GM12878 (cell line): ENCODE measurements around the gene DDX39A. TPM values are rescaled to one million over a fixed set of nuclear protein-coding genes. Genes with fewer than 3 reads are reported as not detected.

Experiments used
- ATAC-seq: fragments of 200-7000 bp; cut with Tn5 transposase; 3 replicates; pipeline ENCODE4 v1.9.1; 2020; ENCODE audit warnings: mild to moderate bottlenecking, moderate library complexity
- BruUV-seq: library from RNA; stranded (reverse); fragments of 400-500 nt; replicated peaks from 2 replicates; lab custom pipeline; 2021; lab: Mats Ljungman, UMichigan
- CTCF ChIA-PET: fragments of 300-600 bp; sonication (Branson Sonifier 250); formaldehyde crosslinking; extraction: SDS; loops from one replicate; lab custom pipeline; 2021; ENCODE audit warnings: inconsistent platforms; lab: Yijun Ruan, JAX
- POLR2A ChIA-PET: fragments of 350-600 bp; formaldehyde crosslinking; extraction: SDS; loops from one replicate; lab custom pipeline; 2021; ENCODE audit warnings: inconsistent platforms; lab: Charles Lee
- RAD21 ChIA-PET: fragments of 300-600 bp; sonication (Branson Sonifier 250); formaldehyde crosslinking; loops from one replicate; lab custom pipeline; 2023; ENCODE audit warnings: antibody characterized with exemption; ENCODE audit not compliant: unreplicated experiment; lab: Charles Lee
- SMC1A ChIA-PET: fragments of 300-600 bp; sonication (Branson Sonifier 250); formaldehyde crosslinking; loops from one replicate; lab custom pipeline; 2023; ENCODE audit not compliant: unreplicated experiment, uncharacterized antibody; lab: Charles Lee
- DNase-seq: peaks from one replicate; pipeline ENCODE4 v3.0.0-alpha.2; 2011; ENCODE audit warnings: low read depth, low spot score
- FAIRE-seq: peaks from 3 replicates; lab custom pipeline; 2011; peaks lifted over from hg19 to GRCh38; lab: Jason Lieb, UNC
- H2AFZ ChIP-seq: 2 replicates; pipeline ENCODE4 v1.6.0; 2011; ENCODE audit warnings: low read depth, low read length, control low read depth; ENCODE audit not compliant: control insufficient read depth
- H3K27ac ChIP-seq: 2 replicates; pipeline ENCODE4 v1.5.1; 2011; ENCODE audit warnings: control low read depth; ENCODE audit not compliant: control insufficient read depth, insufficient read depth
- H3K27me3 ChIP-seq, 2 experiments: replicated peaks in 1 of 2; 2 replicates each; pipeline versions ENCODE4 v1.6.0 to v1.6.1; 2011; ENCODE audit warnings: low read length in 1 of 2; ENCODE audit not compliant: control insufficient read depth in 2 of 2, insufficient read depth in 2 of 2
- H3K36me3 ChIP-seq, 2 experiments: 2 replicates each; pipeline ENCODE4 v1.5.1; 2011; ENCODE audit warnings: low read length in 1 of 2; ENCODE audit not compliant: control insufficient read depth in 2 of 2, insufficient read depth in 2 of 2
- H3K4me1 ChIP-seq: 2 replicates; pipeline ENCODE4 v1.6.1; 2011; ENCODE audit warnings: mild to moderate bottlenecking, low read length, moderate library complexity, mixed read lengths; ENCODE audit not compliant: control insufficient read depth, insufficient read depth
- H3K4me2 ChIP-seq: 2 replicates; pipeline ENCODE4 v1.6.0; 2011; ENCODE audit warnings: control low read depth; ENCODE audit not compliant: control insufficient read depth, insufficient read depth
- H3K4me3 ChIP-seq: fragments of 200-600 bp; sonication (generic); 2 replicates; pipeline ENCODE4 v1.5.1; 2016
- H3K79me2 ChIP-seq: 2 replicates; pipeline ENCODE4 v1.6.0; 2011; ENCODE audit warnings: low read length; ENCODE audit not compliant: control insufficient read depth, insufficient read depth
- H3K9ac ChIP-seq: 2 replicates; pipeline ENCODE4 v1.8.0; 2011; ENCODE audit warnings: low read length, control low read depth, mixed read lengths; ENCODE audit not compliant: control insufficient read depth, insufficient read depth
- H3K9me3 ChIP-seq: replicated peaks from 3 replicates; pipeline ENCODE4 v1.5.1; 2011; ENCODE audit warnings: mild to moderate bottlenecking, low read length; ENCODE audit not compliant: control insufficient read depth, insufficient read depth
- H4K20me1 ChIP-seq: 2 replicates; pipeline ENCODE4 v1.6.0; 2011; ENCODE audit not compliant: control insufficient read depth, insufficient read depth
- HDAC6 ChIP-seq: fragments of 200-600 bp; sonication (generic); IDR thresholded peaks from one replicate; pipeline ENCODE4 v1.8.0; 2017; ENCODE audit warnings: antibody characterized with exemption; ENCODE audit not compliant: unreplicated experiment
- NR2C1 ChIP-seq: fragments of 450-650 bp; IDR thresholded peaks from 2 replicates; pipeline ENCODE4 v1.6.1; 2017; ENCODE audit warnings: antibody characterized with exemption, mild to moderate bottlenecking, moderate library complexity
- POLR2AphosphoS5 ChIP-seq: IDR thresholded peaks from 2 replicates; pipeline ENCODE4 v1.6.1; 2011; ENCODE audit warnings: mild to moderate bottlenecking, low read length, inconsistent platforms
- SREBF2 ChIP-seq: IDR thresholded peaks from 2 replicates; pipeline ENCODE4 v1.6.1; 2012; ENCODE audit warnings: mild to moderate bottlenecking, low read length
- USF1 ChIP-seq: IDR thresholded peaks from 2 replicates; pipeline ENCODE4 v1.6.1; 2011; ENCODE audit warnings: borderline replicate concordance, low read depth, mild to moderate bottlenecking, moderate library complexity, mixed read lengths, low read length; ENCODE audit not compliant: insufficient read depth; ENCODE audit errors: extremely low read length
- YY1 ChIP-seq: IDR thresholded peaks from 2 replicates; pipeline ENCODE4 v1.6.1; 2011; ENCODE audit warnings: low read depth, mild to moderate bottlenecking, low read length
- ZNF622 ChIP-seq: fragments of 450-650 bp; IDR thresholded peaks from 2 replicates; pipeline ENCODE4 v1.6.1; 2017; ENCODE audit warnings: mild to moderate bottlenecking, inconsistent platforms
- WGBS: methylation state at CpG from one replicate; pipeline ENCODE4 v1.1.6; 2016; ENCODE audit warnings: low lambda C conversion rate; ENCODE audit not compliant: insufficient replicate concordance, insufficient coverage; ENCODE audit errors: missing lambda C conversion rate; 5-methylcytosine and 5-hydroxymethylcytosine counted together
- in situ Hi-C: fragments of 300-500 bp; cut with MboI; formaldehyde crosslinking; loops from 9 replicates; pipeline ENCODE4 v1.14.3; 2018; ENCODE audit warnings: mixed read lengths
- intact Hi-C: fragments of 100-400 bp; cut with micrococcal nuclease; formaldehyde crosslinking; loops from one replicate; pipeline ENCODE4 v1.14.2; 2022; ENCODE audit not compliant: unreplicated experiment
- polyA plus RNA-seq, 11 experiments: library from polyadenylated mRNA; depleted of rRNA in 4 of 11; unstranded in 6 of 11; stranded (reverse) in 5 of 11; fragments of >200 nt; fragmentation: Nextera tagmentation in 4 of 11; fragmentation: Illumina TruSeq in 1 of 11; extraction: Ambion mirVana in 4 of 11; extraction: Trizol in 1 of 11; gene quantifications; 1 replicate in 1 of 11; 2 replicates in 10 of 11; pipeline versions ENCODE4 v1.2.1 to v1.2.3, GENCODE V29; 2011 to 2016; ENCODE audit warnings: inconsistent platforms in 2 of 11, missing spikeins in 2 of 11, low read depth in 1 of 11
- total RNA-seq, 4 experiments: library from RNA; depleted of rRNA in 3 of 4; stranded (reverse); fragments of >200 nt in 3 of 4; fragmentation: Illumina TruSeq in 1 of 4; extraction: Trizol in 1 of 4; gene quantifications; 2 replicates each; pipeline versions ENCODE4 v1.2.1 to v1.2.3, GENCODE V29; 2013 to 2021
- TF ChIP-seq, protein P1 (sequence below): fragments of 450-650 bp; formaldehyde crosslinking; IDR thresholded peaks from 2 replicates; pipeline ENCODE4 v1.4.0; 2022; ENCODE audit warnings: mild to moderate bottlenecking, moderate library complexity

DDX39A gene
- total and polyA plus RNA-seq, 10 of the 15 experiments (the other 5 are each of a cell fraction or from before 2014, with no cell fraction given): 113 to 378 (median 224) TPM

GRCh38 chr19:14425696-14426138, 6.6 kb upstream of the DDX39A start:
- Histone ChIP-seq H2AFZ (no peak overlapping the region), H3K4me2 (no peak overlapping the region), H4K20me1 (no peaks in the 10 kb centered on the region), H3K27ac (no peak overlapping the region), H3K27me3 (no peaks in the 10 kb centered on the region), H3K79me2 (no peaks in the 10 kb centered on the region), H3K4me3 (no peak overlapping the region), H3K4me1 (no peaks in the 10 kb centered on the region), H3K9ac (no peak overlapping the region), H3K9me3 (no peaks in the 10 kb centered on the region), H3K36me3 (no peaks in the 10 kb centered on the region)
- ATAC-seq: peak; percentile 43
- SMC1A ChIA-PET: no interaction called here
- in situ Hi-C loops: no loop called here
- no peak for DNase-seq
- 27% methylated on average over 7 of the region's 7 CpGs for WGBS
- POLR2A ChIA-PET: interaction anchor here (1.3 kb wide), 1 partner anchor 10 kb away, joined by 4 read pairs; no protein-coding TSS in a partner anchor
- CTCF ChIA-PET: no interaction called here
- TF ChIP-seq NR2C1: no peak
- TF ChIP-seq HDAC6: no peak
- no peak for TF ChIP-seq SREBF2
- TF ChIP-seq ZNF622: no peak
- intact Hi-C loops: no loop called here
- FAIRE-seq: no peak
- RAD21 ChIA-PET: no interaction called here
- no TSS peak for BruUV-seq

- Histone ChIP-seq H3K4me1 (peaks cover 26% of the 10 kb centered on the region), H3K9me3 (no peaks in the 10 kb centered on the region), H3K9ac (peak overlapping the region; percentile 99), H2AFZ (no peak overlapping the region), H3K79me2 (peaks cover 56% of the 10 kb centered on the region), H3K36me3 (peaks cover 4 to 10% of the 10 kb centered on the region in 2 experiments), H3K27me3 (no peaks in the 10 kb centered on the region), H3K4me3 (peak overlapping the region; percentile 61), H3K4me2 (peak overlapping the region; percentile 1; the same call in 1 of the 2 replicates), H3K27ac (peak overlapping the region; percentile 95), H4K20me1 (peaks cover 13% of the 10 kb centered on the region)
- TF ChIP-seq, protein P1, sequence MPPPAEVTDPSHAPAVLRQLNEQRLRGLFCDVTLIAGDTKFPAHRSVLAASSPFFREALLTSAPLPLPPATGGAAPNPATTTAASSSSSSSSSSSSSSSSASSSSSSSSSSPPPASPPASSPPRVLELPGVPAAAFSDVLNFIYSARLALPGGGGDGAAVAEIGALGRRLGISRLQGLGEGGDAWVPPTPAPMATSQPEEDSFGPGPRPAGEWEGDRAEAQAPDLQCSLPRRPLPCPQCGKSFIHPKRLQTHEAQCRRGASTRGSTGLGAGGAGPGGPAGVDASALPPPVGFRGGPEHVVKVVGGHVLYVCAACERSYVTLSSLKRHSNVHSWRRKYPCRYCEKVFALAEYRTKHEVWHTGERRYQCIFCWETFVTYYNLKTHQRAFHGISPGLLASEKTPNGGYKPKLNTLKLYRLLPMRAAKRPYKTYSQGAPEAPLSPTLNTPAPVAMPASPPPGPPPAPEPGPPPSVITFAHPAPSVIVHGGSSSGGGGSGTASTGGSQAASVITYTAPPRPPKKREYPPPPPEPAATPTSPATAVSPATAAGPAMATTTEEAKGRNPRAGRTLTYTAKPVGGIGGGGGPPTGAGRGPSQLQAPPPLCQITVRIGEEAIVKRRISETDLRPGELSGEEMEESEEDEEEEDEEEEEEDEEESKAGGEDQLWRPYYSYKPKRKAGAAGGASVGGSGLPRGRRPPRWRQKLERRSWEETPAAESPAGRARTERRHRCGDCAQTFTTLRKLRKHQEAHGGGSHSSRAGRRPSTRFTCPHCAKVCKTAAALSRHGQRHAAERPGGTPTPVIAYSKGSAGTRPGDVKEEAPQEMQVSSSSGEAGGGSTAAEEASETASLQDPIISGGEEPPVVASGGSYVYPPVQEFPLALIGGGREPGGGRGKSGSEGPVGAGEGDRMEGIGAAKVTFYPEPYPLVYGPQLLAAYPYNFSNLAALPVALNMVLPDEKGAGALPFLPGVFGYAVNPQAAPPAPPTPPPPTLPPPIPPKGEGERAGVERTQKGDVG (CRISPR knock-in tag): no peak
- TF ChIP-seq YY1: peak; percentile 35; the same call in 1 of the 2 replicates
- TF ChIP-seq USF1: no peak
- TF ChIP-seq POLR2AphosphoS5: 0 out of 2 replicates have a peak, but pooled peaks have one; percentile 31
- ChIA-PET SMC1A (interaction anchor here (2.2 kb wide), 1 partner anchor 63 kb away, joined by 5 read pairs; no protein-coding TSS in a partner anchor), CTCF (interaction anchor here (1.8 to 4.1 kb wide), 4 partner anchors 12 to 61 kb away, joined by 6 to 37 read pairs (median 8); partner anchors contain the start of gene PKN1), RAD21 (interaction anchor here (1.0 to 3.3 kb wide), 3 partner anchors 35 to 57 kb away, joined by 4 to 7 read pairs (median 5); no protein-coding TSS in a partner anchor), POLR2A (interaction anchor here (1.0 kb wide), 1 partner anchor 14 kb away, joined by 3 read pairs; no protein-coding TSS in a partner anchor)
- no TSS peak for BruUV-seq
- FAIRE-seq (no peak), ATAC-seq (peak; percentile 80), DNase-seq (no peak)
- in situ Hi-C loops (no loop called here), intact Hi-C loops (loop anchor here (5.0 kb wide), 1 partner anchor 54 kb away; no protein-coding TSS in a partner anchor)
- 0% methylated on average over 15 of the region's 23 CpGs for WGBS
These were observed 360 bp downstream of the DDX39A start for GRCh38 chr19:14418856-14419105.
